Activated naive CD4-positive, alpha-beta T cell (primary cell): ENCODE measurements around the gene PLEKHA7.

ENCODE experiments used
- DNase-seq, 4 experiments: peaks; one replicate each; lab custom pipeline; 2025; lab: John Stamatoyannopoulos, UW

PLEKHA7 gene

GRCh38 chr11:16786131-16786530 is 228.1 kb downstream of the PLEKHA7 start:
- no peak for DNase-seq

- peak in 2 of 4 experiments; percentile 6 to 16 for DNase-seq
Observed at GRCh38 chr11:16785520-16786128, 228.6 kb downstream of the PLEKHA7 start.

- no peak for DNase-seq
Observed at GRCh38 chr11:16784666-16785065, 229.5 kb downstream of the PLEKHA7 start.

- no peak for DNase-seq
Observed at GRCh38 chr11:16784097-16784496, 230.1 kb downstream of the PLEKHA7 start.

GRCh38 chr11:16783321-16783801 is 230.9 kb downstream of the PLEKHA7 start:
- DNase-seq = no peak

GRCh38 chr11:16781936-16782919 is 232.0 kb downstream of the PLEKHA7 start:
- DNase-seq = no peak

- DNase-seq = no peak
Observed at GRCh38 chr11:16780698-16781550, 233.3 kb downstream of the PLEKHA7 start.

GRCh38 chr11:16780146-16780545 is 234.1 kb downstream of the PLEKHA7 start:
- no peak for DNase-seq

- DNase-seq = no peak
Observed at GRCh38 chr11:16779436-16779835, 234.8 kb downstream of the PLEKHA7 start.

- no peak for DNase-seq
Observed at GRCh38 chr11:16778876-16779275, 235.3 kb downstream of the PLEKHA7 start.

- no peak for DNase-seq
Observed at GRCh38 chr11:16778286-16778685, 235.9 kb downstream of the PLEKHA7 start.

GRCh38 chr11:16777613-16777975 is 236.6 kb downstream of the PLEKHA7 start:
- no peak for DNase-seq

- no peak for DNase-seq
Observed at GRCh38 chr11:16776711-16777612, 237.3 kb downstream of the PLEKHA7 start.

GRCh38 chr11:16775614-16776283 is 238.5 kb downstream of the PLEKHA7 start:
- DNase-seq = no peak

- DNase-seq = no peak
Observed at GRCh38 chr11:16774936-16775613, 239.1 kb downstream of the PLEKHA7 start.

- no peak for DNase-seq
Observed at GRCh38 chr11:16773981-16774935, 240.0 kb downstream of the PLEKHA7 start.

- no peak for DNase-seq
Observed at GRCh38 chr11:16772141-16772512, 242.1 kb downstream of the PLEKHA7 start.

- no peak for DNase-seq
Observed at GRCh38 chr11:16771350-16772140, 242.7 kb downstream of the PLEKHA7 start.
